Chondrocyte (in vitro differentiated cells): Measurements from ENCODE around the gene MIPEP. TPM values are rescaled to one million over a fixed set of nuclear protein-coding genes. Genes with fewer than 3 reads are reported as not detected.
"Not testable (repeated sequence)": the region's sequence is repeated elsewhere in the genome, so short reads cannot be mapped to it uniquely, and the experiment has no call there.

Experiments used
- DNase-seq: peaks from one replicate; pipeline ENCODE4 v3.0.0; 2021; ENCODE audit warnings: mixed read lengths, low spot score
- H3K27ac Mint-ChIP-seq: one replicate; pipeline ENCODE4 v1.8.0; 2021; ENCODE audit warnings: mild to moderate bottlenecking, moderate library complexity, mixed read lengths; ENCODE audit not compliant: unreplicated experiment
- H3K27me3 Mint-ChIP-seq: 2 replicates; pipeline ENCODE4 v1.8.0; 2021; ENCODE audit warnings: low read depth, mixed read lengths
- H3K36me3 Mint-ChIP-seq: 2 replicates; pipeline ENCODE4 v1.8.0; 2021; ENCODE audit warnings: low read depth, mixed read lengths
- H3K4me1 Mint-ChIP-seq: 2 replicates; pipeline ENCODE4 v1.8.0; 2021; ENCODE audit warnings: low read depth, mild to moderate bottlenecking, mixed read lengths
- H3K4me3 Mint-ChIP-seq: one replicate; pipeline ENCODE4 v1.8.0; 2021; ENCODE audit warnings: mild to moderate bottlenecking, moderate library complexity, mixed read lengths; ENCODE audit not compliant: unreplicated experiment
- H3K9me3 Mint-ChIP-seq: 2 replicates; pipeline ENCODE4 v1.8.0; 2021; ENCODE audit warnings: low read depth, mixed read lengths
- total RNA-seq: library from RNA; stranded (reverse); gene quantifications from 3 replicates; pipeline ENCODE4 v1.2.1, GENCODE V29; 2021
- TF ChIP-seq, protein P1 (sequence below): fragments of 200-600 bp; sonication (generic); IDR thresholded peaks from 2 replicates; pipeline ENCODE4 v1.5.0; 2021; ENCODE audit warnings: antibody characterized with exemption, mild to moderate bottlenecking, moderate library complexity

MIPEP gene
- total RNA-seq, 1 donor from 2014 or later, result 14.4 TPM

DNA sequence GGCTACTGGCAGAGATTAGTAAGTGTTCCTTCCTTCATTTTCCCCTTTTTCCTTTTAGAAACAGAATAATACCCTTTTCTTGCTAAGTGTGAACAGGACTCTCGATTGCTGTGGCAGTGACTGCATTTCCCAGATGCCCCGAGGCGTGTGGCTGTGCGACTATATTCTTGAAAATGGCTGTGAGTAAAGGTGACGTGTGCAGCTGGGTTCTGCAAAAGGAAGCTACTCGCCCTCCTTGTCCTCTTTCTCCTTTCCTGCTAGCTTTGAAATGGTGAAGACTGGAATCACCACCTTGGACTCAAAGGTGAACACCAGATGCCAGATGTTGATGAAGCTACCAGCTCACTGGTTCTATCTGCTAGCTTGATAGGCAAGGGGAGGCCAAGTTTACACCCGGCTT is 121.4 kb downstream of the MIPEP start:
- peaks cover 12% of the 10 kb centered on the region for H3K4me1 Mint-ChIP-seq
- no peak overlapping the region for H3K4me3 Mint-ChIP-seq
- H3K36me3 Mint-ChIP-seq, result peaks cover 1% of the 10 kb centered on the region
- no peak overlapping the region for H3K27ac Mint-ChIP-seq
- no peak for DNase-seq
- TF ChIP-seq, protein P1, sequence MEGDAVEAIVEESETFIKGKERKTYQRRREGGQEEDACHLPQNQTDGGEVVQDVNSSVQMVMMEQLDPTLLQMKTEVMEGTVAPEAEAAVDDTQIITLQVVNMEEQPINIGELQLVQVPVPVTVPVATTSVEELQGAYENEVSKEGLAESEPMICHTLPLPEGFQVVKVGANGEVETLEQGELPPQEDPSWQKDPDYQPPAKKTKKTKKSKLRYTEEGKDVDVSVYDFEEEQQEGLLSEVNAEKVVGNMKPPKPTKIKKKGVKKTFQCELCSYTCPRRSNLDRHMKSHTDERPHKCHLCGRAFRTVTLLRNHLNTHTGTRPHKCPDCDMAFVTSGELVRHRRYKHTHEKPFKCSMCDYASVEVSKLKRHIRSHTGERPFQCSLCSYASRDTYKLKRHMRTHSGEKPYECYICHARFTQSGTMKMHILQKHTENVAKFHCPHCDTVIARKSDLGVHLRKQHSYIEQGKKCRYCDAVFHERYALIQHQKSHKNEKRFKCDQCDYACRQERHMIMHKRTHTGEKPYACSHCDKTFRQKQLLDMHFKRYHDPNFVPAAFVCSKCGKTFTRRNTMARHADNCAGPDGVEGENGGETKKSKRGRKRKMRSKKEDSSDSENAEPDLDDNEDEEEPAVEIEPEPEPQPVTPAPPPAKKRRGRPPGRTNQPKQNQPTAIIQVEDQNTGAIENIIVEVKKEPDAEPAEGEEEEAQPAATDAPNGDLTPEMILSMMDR, result no peak
- no peaks in the 10 kb centered on the region for H3K9me3 Mint-ChIP-seq
- H3K27me3 Mint-ChIP-seq, result no peaks in the 10 kb centered on the region

DNA sequence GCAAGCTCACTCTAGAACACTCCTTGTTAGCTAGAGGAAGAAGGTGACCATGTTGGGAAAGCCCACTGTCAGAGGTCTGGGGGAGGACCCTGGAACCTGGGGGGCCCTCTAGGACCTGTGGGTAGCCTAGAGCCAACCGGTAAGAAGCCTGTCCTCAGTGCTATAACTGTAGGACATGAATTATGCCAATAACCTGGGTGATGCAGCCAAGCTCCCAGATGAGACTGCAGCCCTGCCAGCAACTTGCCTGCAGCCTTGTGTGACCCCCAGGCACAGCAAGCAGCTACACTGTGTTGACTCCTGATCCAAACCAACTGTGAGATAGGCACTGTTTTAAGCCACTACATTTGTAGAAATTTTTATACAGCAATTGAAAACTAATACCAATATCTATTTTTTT is 122.3 kb downstream of the MIPEP start:
- TF ChIP-seq, protein P1, result no peak
- no peak for DNase-seq
- H3K4me3 Mint-ChIP-seq, result no peak overlapping the region
- peaks cover 12% of the 10 kb centered on the region for H3K4me1 Mint-ChIP-seq
- H3K27me3 Mint-ChIP-seq, result no peaks in the 10 kb centered on the region
- no peak overlapping the region for H3K27ac Mint-ChIP-seq
- H3K36me3 Mint-ChIP-seq, result peaks cover 1% of the 10 kb centered on the region
- no peaks in the 10 kb centered on the region for H3K9me3 Mint-ChIP-seq

DNA sequence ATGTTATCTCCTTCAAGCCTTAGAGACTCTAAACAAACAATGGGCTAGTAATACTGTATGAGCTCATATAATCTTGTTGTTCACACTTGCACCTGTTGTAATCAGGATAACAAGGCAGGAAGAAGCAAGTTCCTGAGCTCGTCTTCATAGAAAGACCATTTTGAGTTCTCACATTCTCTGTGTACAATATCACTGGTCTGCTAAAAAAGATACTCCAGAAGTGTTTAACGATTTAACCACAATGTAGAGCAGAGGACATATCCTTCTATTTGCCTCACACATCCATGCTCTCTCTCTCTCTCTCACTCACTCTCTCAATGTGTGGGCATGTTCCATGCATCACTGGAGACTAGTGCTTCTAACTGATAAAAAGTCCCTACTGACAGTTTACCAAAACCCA is 122.9 kb downstream of the MIPEP start:
- TF ChIP-seq, protein P1, result no peak
- H3K36me3 Mint-ChIP-seq, result peaks cover 1% of the 10 kb centered on the region
- DNase-seq, result no peak
- no peaks in the 10 kb centered on the region for H3K27me3 Mint-ChIP-seq
- no peaks in the 10 kb centered on the region for H3K9me3 Mint-ChIP-seq
- H3K27ac Mint-ChIP-seq, result no peak overlapping the region
- peaks cover 9% of the 10 kb centered on the region for H3K4me1 Mint-ChIP-seq
- H3K4me3 Mint-ChIP-seq, result no peak overlapping the region

DNA sequence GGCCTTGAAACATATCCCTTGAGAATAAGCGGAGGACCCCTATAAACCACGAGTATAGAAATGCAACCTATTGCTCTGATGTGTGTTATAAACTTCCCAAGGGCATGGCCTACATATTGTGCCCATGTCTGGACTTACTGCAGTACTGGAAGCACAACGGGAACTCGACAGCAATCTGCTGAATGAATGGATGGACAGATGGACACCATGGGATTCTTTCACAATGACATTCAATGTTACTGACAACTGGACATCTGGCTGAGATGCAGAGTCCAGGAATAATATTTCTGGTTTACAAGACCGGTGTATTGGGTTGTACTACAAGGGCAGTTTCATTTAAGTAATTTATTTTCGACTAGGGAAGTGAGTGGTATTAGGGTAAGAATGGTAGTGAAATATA is 123.7 kb downstream of the MIPEP start:
- DNase-seq, result no peak
- H3K27ac Mint-ChIP-seq, result no peak overlapping the region
- no peaks in the 10 kb centered on the region for H3K27me3 Mint-ChIP-seq

DNA sequence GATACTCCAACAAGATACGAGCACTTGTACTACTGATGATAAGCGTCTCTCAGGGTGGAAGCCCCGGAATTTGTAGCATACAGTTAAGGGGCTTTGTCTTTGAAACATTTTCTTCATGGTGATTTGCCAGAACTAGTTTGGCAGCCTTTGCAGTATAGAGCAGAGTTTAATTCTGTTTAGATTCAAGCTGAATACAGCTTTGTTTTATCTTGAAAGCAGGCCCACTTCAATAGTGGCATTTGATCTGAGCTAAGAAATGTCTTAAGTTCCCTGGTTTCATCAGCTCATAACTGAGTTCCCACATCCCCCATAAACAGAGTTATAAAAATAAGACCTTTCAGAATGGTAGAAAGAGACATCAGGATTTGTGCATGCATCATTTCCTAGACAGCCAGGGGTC is 125.9 kb downstream of the MIPEP start:
- Mint-ChIP-seq H3K36me3 (peaks cover 1% of the 10 kb centered on the region), H3K27me3 (no peaks in the 10 kb centered on the region), H3K4me1 (peaks cover 12% of the 10 kb centered on the region), H3K9me3 (no peaks in the 10 kb centered on the region), H3K4me3 (no peak overlapping the region), H3K27ac (no peak overlapping the region)
- TF ChIP-seq, protein P1, result no peak
- DNase-seq, result no peak

More for the DNA sequence above, 123.7 kb downstream of the MIPEP start:
- Mint-ChIP-seq H3K36me3 (peaks cover 1% of the 10 kb centered on the region), H3K4me1 (peaks cover 9% of the 10 kb centered on the region), H3K9me3 (no peaks in the 10 kb centered on the region), H3K4me3 (no peak overlapping the region)
- TF ChIP-seq, protein P1, result no peak

DNA sequence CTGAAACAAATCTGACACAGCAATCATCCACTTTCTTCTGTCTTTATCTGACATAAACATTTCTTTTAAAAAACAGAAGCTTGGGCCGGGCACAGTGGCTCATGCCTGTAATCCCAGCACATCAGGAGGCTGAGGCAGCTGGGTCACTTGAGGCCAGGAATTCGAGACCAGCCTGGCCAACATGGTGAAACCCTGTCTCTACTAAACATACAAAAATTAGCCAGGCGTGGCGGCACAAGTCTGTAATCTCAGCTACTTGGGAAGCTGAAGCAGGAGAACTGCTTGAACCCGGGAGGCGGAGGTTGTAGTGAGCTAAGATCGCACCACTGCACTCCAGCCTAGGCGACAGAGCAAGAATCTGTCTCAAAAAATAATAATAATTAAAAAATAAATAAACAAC is 127.4 kb downstream of the MIPEP start:
- not testable (repeated sequence) for H3K36me3 Mint-ChIP-seq, DNase-seq, H3K4me3 Mint-ChIP-seq, H3K27ac Mint-ChIP-seq, H3K27me3 Mint-ChIP-seq, H3K9me3 Mint-ChIP-seq, H3K4me1 Mint-ChIP-seq
